ENCODE data around the gene ELP4.

DNA sequence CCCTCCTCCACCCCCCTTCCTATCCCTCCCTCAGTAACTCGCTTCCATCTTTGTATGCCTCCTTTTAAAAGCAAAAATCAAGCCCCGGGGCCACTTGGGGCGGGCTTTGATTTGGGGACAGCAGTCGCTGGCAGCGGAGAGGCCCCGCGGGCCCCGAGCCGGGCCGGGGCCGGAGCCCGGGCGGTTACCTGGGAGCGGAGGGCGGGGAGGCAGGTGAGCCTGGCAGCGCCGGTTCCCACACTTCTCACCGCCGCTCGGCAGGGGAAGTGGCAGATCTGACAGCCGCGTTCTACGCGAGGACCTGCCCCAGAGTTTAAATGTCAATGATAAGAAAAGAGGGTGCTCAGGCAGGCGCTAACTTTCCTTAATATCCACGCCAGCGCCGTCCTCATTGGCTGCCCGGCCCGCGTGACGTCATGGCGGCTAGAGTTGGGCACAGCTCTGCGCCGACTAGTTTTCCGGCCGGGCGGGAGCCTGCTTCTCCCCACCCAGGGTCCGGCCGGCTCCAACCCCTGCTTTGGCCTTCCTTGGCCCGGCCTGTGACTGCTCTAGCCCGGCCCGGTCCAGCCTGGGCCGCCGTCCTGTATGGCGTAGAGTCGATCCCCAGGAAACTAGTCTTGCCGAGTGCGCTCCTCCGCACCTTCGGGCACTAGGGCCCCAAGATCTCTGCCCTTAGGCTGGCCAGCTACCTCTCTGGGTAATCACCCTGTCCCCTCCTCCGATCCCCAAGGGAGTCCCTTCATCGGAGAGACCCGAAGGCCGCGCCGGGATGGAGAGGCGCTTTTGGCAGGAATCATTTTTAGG lies 308.3 kb downstream of the ELP4 start:
- TF ChIP-seq, protein P1, sequence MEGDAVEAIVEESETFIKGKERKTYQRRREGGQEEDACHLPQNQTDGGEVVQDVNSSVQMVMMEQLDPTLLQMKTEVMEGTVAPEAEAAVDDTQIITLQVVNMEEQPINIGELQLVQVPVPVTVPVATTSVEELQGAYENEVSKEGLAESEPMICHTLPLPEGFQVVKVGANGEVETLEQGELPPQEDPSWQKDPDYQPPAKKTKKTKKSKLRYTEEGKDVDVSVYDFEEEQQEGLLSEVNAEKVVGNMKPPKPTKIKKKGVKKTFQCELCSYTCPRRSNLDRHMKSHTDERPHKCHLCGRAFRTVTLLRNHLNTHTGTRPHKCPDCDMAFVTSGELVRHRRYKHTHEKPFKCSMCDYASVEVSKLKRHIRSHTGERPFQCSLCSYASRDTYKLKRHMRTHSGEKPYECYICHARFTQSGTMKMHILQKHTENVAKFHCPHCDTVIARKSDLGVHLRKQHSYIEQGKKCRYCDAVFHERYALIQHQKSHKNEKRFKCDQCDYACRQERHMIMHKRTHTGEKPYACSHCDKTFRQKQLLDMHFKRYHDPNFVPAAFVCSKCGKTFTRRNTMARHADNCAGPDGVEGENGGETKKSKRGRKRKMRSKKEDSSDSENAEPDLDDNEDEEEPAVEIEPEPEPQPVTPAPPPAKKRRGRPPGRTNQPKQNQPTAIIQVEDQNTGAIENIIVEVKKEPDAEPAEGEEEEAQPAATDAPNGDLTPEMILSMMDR (IDR thresholded peaks at IDR 0.05; ENCODE audit: borderline replicate concordance, extremely low read depth, low read length, poor library complexity, severe bottlenecking), result no peak
- no peak for TF ChIP-seq EZH2 (IDR thresholded peaks at IDR 0.05; ENCODE audit: borderline replicate concordance, low read depth, low read length, severe bottlenecking)
